GM21528 (cell line): Measurements from ENCODE around the gene SMG7.

Experiments
- ATAC-seq: cut with Tn5 transposase; IDR thresholded peaks from one replicate; pipeline ENCODE4 v1.9.1; 2021; ENCODE audit warnings: mild to moderate bottlenecking, moderate library complexity; ENCODE audit not compliant: unreplicated experiment, low FRiP score

SMG7 gene

GRCh38 chr1:183470147-183470960, 1.9 kb upstream of the SMG7 start:
- ATAC-seq = peak; percentile 39

GRCh38 chr1:183470961-183471742, 1.1 kb upstream of the SMG7 start:
- peak; percentile 25 for ATAC-seq

GRCh38 chr1:183471743-183472487, 384 bp upstream of the SMG7 start:
- peak; percentile 48 for ATAC-seq

- ATAC-seq = no peak
Measured at GRCh38 chr1:183473217-183473536, 878 bp downstream of the SMG7 start.

GRCh38 chr1:183476081-183476480, 3.8 kb downstream of the SMG7 start:
- ATAC-seq = no peak

- ATAC-seq = no peak
Measured at GRCh38 chr1:183477986-183478781, 5.9 kb downstream of the SMG7 start.

- ATAC-seq = no peak
Measured at GRCh38 chr1:183480971-183481441, 8.7 kb downstream of the SMG7 start.

GRCh38 chr1:183483224-183483623, 10.9 kb downstream of the SMG7 start:
- no peak for ATAC-seq

- no peak for ATAC-seq
Measured at GRCh38 chr1:183484254-183484653, 12.0 kb downstream of the SMG7 start.

- ATAC-seq = no peak
Measured at GRCh38 chr1:183484851-183485250, 12.6 kb downstream of the SMG7 start.

GRCh38 chr1:183487674-183488442, 15.6 kb downstream of the SMG7 start:
- no peak for ATAC-seq

- no peak for ATAC-seq
Measured at GRCh38 chr1:183490932-183491331, 18.6 kb downstream of the SMG7 start.

GRCh38 chr1:183493540-183494245, 21.4 kb downstream of the SMG7 start:
- no peak for ATAC-seq

- ATAC-seq = no peak
Measured at GRCh38 chr1:183495420-183495819, 23.1 kb downstream of the SMG7 start.

- no peak for ATAC-seq
Measured at GRCh38 chr1:183497218-183497617, 24.9 kb downstream of the SMG7 start.

- ATAC-seq = no peak
Measured at GRCh38 chr1:183498342-183498991, 26.2 kb downstream of the SMG7 start.

GRCh38 chr1:183505454-183506089, 33.3 kb downstream of the SMG7 start:
- no peak for ATAC-seq

- no peak for ATAC-seq
Measured at GRCh38 chr1:183506561-183506960, 34.3 kb downstream of the SMG7 start.
